Astrocyte of the cerebellum (primary cell): Measurements from ENCODE around the gene IDH3A.

Experiments
- DNase-seq: peaks from one replicate; pipeline ENCODE4 v3.0.0-alpha.2; 2011; ENCODE audit warnings: low read depth
- H3K4me3 ChIP-seq: 2 replicates; pipeline ENCODE4 v1.5.1; 2011; ENCODE audit warnings: mild to moderate bottlenecking, low read depth, low read length, moderate library complexity
- CTCF ChIP-seq: IDR thresholded peaks from 2 replicates; pipeline ENCODE4 v1.5.1; 2012; ENCODE audit warnings: low read length, low read depth, moderate library complexity, mild to moderate bottlenecking; ENCODE audit errors: missing control alignments
- in situ Hi-C: cut with HindIII; loops from 2 replicates; pipeline ENCODE4 v1.10.0; 2017; ENCODE audit warnings: low sequenced_read_pairs

Gene IDH3A

GRCh38 chr15:78216276-78217104 is 67.3 kb downstream of the IDH3A start:
- no peak overlapping the region for H3K4me3 ChIP-seq
- no peak for TF ChIP-seq CTCF
- DNase-seq: no peak
- in situ Hi-C loops: no loop called here

- in situ Hi-C loops: no loop called here
Measured at GRCh38 chr15:78220713-78221112, 71.6 kb downstream of the IDH3A start.

More at GRCh38 chr15:78220713-78221112, 71.6 kb downstream of the IDH3A start:
- no peak overlapping the region for H3K4me3 ChIP-seq
- DNase-seq: no peak
- TF ChIP-seq CTCF: no peak
